MG63 (cell line): ENCODE measurements around the gene CLEC4D. TPM values are rescaled to one million over a fixed set of nuclear protein-coding genes. Genes with fewer than 3 reads are reported as not detected.
"Not testable (repeated sequence)": the region's sequence is repeated elsewhere in the genome, so short reads cannot be mapped to it uniquely, and the experiment has no call there.

Experiments used
- DNase-seq: peaks from one replicate; pipeline ENCODE4 v3.0.0-alpha.2; 2020
- H3K27me3 ChIP-seq: fragments of 250-450 bp; sonication (Bioruptor Pico); 2 replicates; pipeline ENCODE4 v1.5.1; 2020; ENCODE audit warnings: mild to moderate bottlenecking, moderate library complexity
- H3K36me3 ChIP-seq: fragments of 250-450 bp; sonication (Bioruptor Pico); 2 replicates; pipeline ENCODE4 v1.5.1; 2020; ENCODE audit warnings: mild to moderate bottlenecking, moderate library complexity
- H3K4me3 ChIP-seq: fragments of 250-450 bp; sonication (Bioruptor Pico); 2 replicates; pipeline ENCODE4 v1.5.1; 2020; ENCODE audit warnings: mild to moderate bottlenecking, moderate library complexity
- H3K9me3 ChIP-seq: fragments of 250-450 bp; sonication (Bioruptor Pico); 2 replicates; pipeline ENCODE4 v1.5.1; 2020; ENCODE audit warnings: mild to moderate bottlenecking, moderate library complexity
- total RNA-seq: library from RNA; depleted of rRNA; stranded (reverse); fragments of >200 nt; shearing (Covaris generic); gene quantifications from 2 replicates; pipeline ENCODE4 v1.2.3, GENCODE V29; 2014; ENCODE audit warnings: low replicate concordance

CLEC4D gene
- total RNA-seq, 1 experiment from 2014 or later: not detected

DNA sequence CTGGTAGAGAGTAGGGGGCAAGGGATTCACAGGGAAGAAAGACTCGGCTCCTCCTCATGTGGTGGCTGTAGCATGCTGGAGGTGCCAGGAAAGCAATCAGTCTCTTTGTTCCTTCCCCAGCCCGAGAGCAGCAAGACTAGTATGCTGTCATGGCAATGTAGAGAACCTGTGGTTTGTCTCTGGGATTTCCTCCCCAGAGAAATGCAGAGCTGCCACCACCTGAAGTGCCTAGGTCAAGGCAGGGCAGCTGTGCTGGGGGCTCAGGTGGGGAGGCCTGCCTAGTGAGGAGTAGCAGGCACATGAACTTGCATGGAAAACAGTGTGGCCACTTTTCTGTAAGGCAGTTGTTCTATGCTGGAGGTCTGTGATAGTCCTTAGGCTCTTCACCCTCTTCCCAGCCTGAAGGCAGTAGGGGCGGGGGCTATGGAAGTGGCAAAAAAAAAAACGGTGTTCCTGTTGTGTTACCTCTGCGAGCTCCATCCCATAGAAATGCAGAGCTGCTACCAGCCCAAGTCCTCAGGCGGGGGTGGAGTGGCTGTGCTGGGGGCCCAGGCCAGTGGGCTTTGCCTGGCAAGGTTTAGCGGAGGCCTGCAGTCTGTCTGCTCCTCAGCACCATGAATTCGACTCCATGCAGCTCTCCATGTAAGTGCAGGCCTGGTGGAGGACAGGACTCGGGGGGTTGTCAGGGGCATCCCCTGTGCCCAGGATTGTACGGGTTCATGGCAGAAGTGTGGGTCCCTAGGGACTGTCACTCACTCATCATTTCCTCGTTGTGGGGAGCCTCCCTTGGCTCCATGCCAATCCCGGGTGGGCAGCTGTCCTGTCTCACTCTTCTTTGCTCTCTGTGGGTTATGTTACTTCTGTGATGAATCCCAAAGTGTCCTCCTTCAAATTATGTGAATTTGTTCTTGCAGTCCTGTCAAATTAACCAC is 4.1 kb upstream of the CLEC4D start:
- H3K4me3 ChIP-seq: no peak overlapping the region
- H3K27me3 ChIP-seq: peaks cover 12% of the 10 kb centered on the region; the same call in 1 of the 2 replicates
- no peaks in the 10 kb centered on the region for H3K9me3 ChIP-seq
- no peaks in the 10 kb centered on the region for H3K36me3 ChIP-seq
- DNase-seq: no peak

- no peak overlapping the region for H3K4me3 ChIP-seq
- no peak for DNase-seq
- H3K9me3 ChIP-seq: no peaks in the 10 kb centered on the region
- no peaks in the 10 kb centered on the region for H3K36me3 ChIP-seq
- peaks cover 35% of the 10 kb centered on the region for H3K27me3 ChIP-seq
These were observed 4.7 kb downstream of the CLEC4D start for GRCh38 chr12:8517971-8518370.

DNA sequence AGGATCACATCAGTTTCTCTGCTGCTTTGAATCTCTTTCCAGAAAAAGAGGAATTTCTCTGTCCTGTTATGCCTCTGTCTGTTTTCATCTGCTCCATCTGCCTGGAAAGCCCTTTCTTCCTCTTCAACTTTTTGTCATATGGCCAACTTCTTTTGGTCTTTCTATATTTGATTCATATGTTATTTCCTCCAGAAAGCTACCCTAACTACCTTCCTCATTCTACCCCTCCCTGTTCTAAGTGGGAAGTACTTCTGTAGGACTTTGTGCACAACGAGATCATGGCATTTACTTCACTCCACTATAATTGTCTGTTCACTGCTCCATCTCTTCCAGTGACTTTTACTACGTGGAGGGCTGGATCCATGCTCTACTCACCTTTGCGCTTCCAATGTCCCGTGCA is 5.9 kb downstream of the CLEC4D start:
- H3K4me3 ChIP-seq: no peak overlapping the region
- no peaks in the 10 kb centered on the region; the same call in 1 of the 2 replicates for H3K9me3 ChIP-seq
- peaks cover 30% of the 10 kb centered on the region for H3K27me3 ChIP-seq
- no peak for DNase-seq
- no peaks in the 10 kb centered on the region for H3K36me3 ChIP-seq

GRCh38 chr12:8527250-8528130 is 14.2 kb downstream of the CLEC4D start:
- peaks cover 4% of the 10 kb centered on the region for H3K27me3 ChIP-seq
- no peak for DNase-seq
- no peak overlapping the region for H3K4me3 ChIP-seq
- H3K36me3 ChIP-seq: no peaks in the 10 kb centered on the region
- H3K9me3 ChIP-seq: no peaks in the 10 kb centered on the region; the same call in 1 of the 2 replicates

DNA sequence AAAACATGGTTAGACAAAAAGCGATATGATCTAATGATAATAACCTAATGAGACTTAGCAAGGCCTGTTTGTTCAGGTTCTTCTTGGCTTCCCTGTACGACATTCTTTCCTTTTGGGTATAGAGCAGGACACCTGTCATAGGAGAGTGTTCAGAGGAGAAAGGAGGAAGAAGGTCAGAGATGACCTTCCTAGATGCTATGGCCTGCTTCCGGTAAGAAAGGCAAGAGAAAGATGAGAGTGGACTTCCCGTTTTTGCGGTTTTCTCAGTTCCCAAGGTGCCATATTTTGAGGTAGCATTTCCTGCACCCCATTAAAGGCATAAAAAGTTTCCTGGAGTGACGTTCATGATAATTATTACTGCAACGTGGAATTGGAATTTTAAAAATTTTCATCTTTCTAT is 18.7 kb downstream of the CLEC4D start:
- H3K9me3 ChIP-seq: no peaks in the 10 kb centered on the region
- DNase-seq: no peak
- H3K36me3 ChIP-seq: no peaks in the 10 kb centered on the region
- H3K27me3 ChIP-seq: peaks cover 23% of the 10 kb centered on the region
- H3K4me3 ChIP-seq: no peak overlapping the region

DNA sequence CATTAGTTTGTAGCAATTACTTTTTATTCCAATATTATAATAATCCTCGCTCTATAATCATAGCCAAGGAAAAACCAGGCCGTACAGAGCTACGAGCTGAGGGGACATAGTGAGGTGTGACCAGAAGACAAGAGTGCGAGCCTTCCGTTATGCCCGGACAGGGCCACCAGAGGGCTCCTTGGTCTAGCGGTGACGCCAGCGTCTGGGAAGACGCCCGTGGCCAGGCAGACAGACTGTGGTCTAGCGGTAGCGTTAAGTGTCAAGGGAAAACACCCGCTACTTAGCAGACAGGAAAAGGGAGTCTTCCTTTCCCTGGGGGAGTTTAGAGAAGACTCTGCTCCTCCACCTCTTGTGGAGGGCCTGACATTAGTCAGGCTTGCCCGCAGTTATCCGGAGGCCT is 24.5 kb downstream of the CLEC4D start:
- peak; percentile 9 for DNase-seq
- not testable (repeated sequence) for H3K4me3 ChIP-seq, H3K9me3 ChIP-seq, H3K36me3 ChIP-seq
- H3K27me3 ChIP-seq: peaks cover 22% of the 10 kb centered on the region

- H3K27me3 ChIP-seq: peaks cover 13% of the 10 kb centered on the region
- DNase-seq, H3K36me3 ChIP-seq, H3K4me3 ChIP-seq, H3K9me3 ChIP-seq: not testable (repeated sequence)
These were observed 27.5 kb downstream of the CLEC4D start, which contains the start of gene CLEC4E for GRCh38 chr12:8540831-8541230. Gene CLEC4E (minus strand): TSS chr12:8540905. CDS start chr12:8540797, 108 bp downstream.

- no peaks in the 10 kb centered on the region for H3K9me3 ChIP-seq
- DNase-seq: no peak
- H3K36me3 ChIP-seq: no peaks in the 10 kb centered on the region
- peaks cover 6% of the 10 kb centered on the region for H3K27me3 ChIP-seq
- H3K4me3 ChIP-seq: no peak overlapping the region
These were observed 28.3 kb downstream of the CLEC4D start for GRCh38 chr12:8541562-8541961.

GRCh38 chr12:8544295-8544694 is 31.0 kb downstream of the CLEC4D start:
- Histone ChIP-seq H3K9me3 (no peaks in the 10 kb centered on the region), H3K4me3 (no peak overlapping the region), H3K27me3 (peaks cover 3% of the 10 kb centered on the region; the same call in 1 of the 2 replicates), H3K36me3 (no peaks in the 10 kb centered on the region)
- peak; percentile 23 for DNase-seq

- no peaks in the 10 kb centered on the region for H3K36me3 ChIP-seq
- no peaks in the 10 kb centered on the region; the same call in 1 of the 2 replicates for H3K27me3 ChIP-seq
- no peak for DNase-seq
- no peaks in the 10 kb centered on the region for H3K9me3 ChIP-seq
- H3K4me3 ChIP-seq: no peak overlapping the region
These were observed 33.3 kb downstream of the CLEC4D start for GRCh38 chr12:8546591-8546990.

DNA sequence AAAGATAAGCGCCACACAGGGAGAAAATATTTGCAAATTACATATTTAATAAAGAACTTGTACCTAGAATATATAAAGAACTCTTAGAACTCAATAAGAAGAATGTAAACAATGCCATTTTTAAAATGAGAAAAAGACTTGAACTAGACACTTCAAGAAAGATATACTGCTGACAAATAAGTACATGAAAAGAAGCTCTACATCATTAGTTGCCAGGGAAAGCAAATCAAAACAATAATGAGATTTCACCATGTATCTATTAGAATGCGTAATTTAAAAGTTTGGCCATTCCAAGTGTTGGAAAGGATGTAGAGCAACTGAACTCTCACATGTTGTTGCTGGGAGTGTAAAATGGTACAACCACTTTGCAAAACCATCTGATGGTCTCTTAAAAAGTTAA is 34.3 kb downstream of the CLEC4D start:
- H3K4me3 ChIP-seq: no peak overlapping the region
- no peaks in the 10 kb centered on the region; the same call in 1 of the 2 replicates for H3K27me3 ChIP-seq

GRCh38 chr12:8548192-8548591 is 34.9 kb downstream of the CLEC4D start:
- Histone ChIP-seq H3K36me3 (no peaks in the 10 kb centered on the region), H3K27me3 (no peaks in the 10 kb centered on the region; the same call in 1 of the 2 replicates), H3K4me3 (no peak overlapping the region), H3K9me3 (no peaks in the 10 kb centered on the region)
- no peak for DNase-seq

More for the DNA sequence above, 34.3 kb downstream of the CLEC4D start:
- Histone ChIP-seq H3K9me3 (no peaks in the 10 kb centered on the region), H3K36me3 (no peaks in the 10 kb centered on the region)
- DNase-seq: no peak

DNA sequence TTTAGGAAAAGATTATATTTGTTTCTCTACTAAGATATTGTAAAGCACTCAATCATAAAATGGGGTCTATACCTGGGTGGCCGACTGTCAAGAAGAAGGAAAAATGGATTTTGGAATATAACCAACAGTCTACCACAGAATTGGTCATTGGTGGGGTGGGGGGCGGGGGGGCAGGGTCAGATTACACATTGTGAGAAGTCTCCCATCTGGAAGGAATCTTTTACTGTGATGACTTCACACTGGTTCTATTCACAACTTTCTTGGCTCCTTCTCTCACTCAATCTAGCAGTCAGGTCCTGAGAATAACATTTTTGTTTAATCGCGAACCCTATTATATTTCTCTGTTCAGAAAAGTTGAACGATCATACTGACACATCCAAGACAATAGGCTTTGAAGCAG is 36.1 kb downstream of the CLEC4D start:
- Histone ChIP-seq H3K36me3 (no peaks in the 10 kb centered on the region), H3K9me3 (no peaks in the 10 kb centered on the region), H3K27me3 (no peaks in the 10 kb centered on the region; the same call in 1 of the 2 replicates), H3K4me3 (no peak overlapping the region)
- no peak for DNase-seq

DNA sequence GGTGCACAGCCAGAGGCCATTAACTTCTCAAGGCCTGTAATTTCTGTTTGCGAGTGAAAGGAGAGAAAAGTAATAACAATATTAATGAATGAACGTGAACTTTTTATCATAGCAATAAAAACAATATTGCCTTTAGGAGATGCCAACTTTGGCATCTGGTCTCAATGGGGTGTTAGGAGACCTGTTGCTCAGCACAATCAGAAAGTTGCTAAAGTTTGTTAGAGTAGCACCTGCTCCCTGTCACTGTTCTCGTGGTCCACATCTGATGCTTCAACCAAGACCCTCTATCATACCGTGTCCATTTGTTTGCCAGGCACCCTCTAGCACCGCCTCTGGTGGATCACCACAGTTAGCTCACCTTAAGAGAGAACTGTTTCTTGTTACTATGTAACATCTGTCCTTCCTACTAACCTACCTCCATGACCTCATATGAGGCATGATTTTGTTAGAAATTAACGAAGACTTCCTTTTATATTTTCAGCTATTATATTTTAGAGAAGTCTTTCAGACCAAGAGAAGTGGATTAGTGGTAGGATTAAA is 39.9 kb downstream of the CLEC4D start:
- H3K9me3 ChIP-seq: no peaks in the 10 kb centered on the region
- no peaks in the 10 kb centered on the region for H3K27me3 ChIP-seq
- no peak overlapping the region for H3K4me3 ChIP-seq
- DNase-seq: no peak
- H3K36me3 ChIP-seq: no peaks in the 10 kb centered on the region

- Histone ChIP-seq H3K27me3 (no peaks in the 10 kb centered on the region), H3K4me3 (no peak overlapping the region), H3K9me3 (no peaks in the 10 kb centered on the region), H3K36me3 (no peaks in the 10 kb centered on the region)
- peak; percentile 17 for DNase-seq
These were observed 41.3 kb downstream of the CLEC4D start for GRCh38 chr12:8554451-8555195.

DNA sequence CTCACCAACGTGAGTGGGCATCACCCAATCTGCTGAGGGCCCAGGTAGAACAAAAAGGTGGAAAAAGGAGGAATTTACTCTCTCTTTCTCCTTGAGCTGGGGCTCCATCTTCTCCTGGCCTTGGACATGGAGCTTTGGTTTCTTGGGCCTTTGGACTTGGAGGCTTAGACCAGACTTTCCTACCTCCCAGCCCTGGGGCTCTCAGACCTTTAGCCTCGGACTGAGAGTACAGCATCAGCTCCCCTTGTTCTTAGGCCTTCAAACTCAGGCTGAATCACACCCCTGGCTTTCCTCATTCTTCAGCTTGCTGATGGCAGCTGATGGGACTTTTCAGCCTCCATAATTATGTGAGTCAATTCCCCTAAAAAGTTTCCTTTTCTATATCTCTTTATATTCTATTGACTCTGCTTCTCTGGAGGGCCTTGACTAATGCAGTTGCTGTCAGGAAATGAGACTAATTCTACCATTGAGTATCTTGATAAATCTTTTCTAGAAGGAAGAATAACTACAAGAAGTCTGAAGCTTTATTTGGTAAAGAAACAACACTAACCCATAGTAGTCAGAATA is 43.3 kb downstream of the CLEC4D start:
- Histone ChIP-seq H3K36me3 (no peaks in the 10 kb centered on the region), H3K27me3 (no peaks in the 10 kb centered on the region), H3K9me3 (no peaks in the 10 kb centered on the region), H3K4me3 (no peak overlapping the region)
- no peak for DNase-seq
